HG02970 (cell line): Measurements from ENCODE around the gene GRIK4.

Source experiments
- ATAC-seq: cut with Tn5 transposase; IDR thresholded peaks from one replicate; pipeline ENCODE4 v1.9.1; 2021; ENCODE audit warnings: mild to moderate bottlenecking, moderate library complexity, moderate number of reproducible peaks; ENCODE audit not compliant: unreplicated experiment, low FRiP score

The GRIK4 gene

DNA sequence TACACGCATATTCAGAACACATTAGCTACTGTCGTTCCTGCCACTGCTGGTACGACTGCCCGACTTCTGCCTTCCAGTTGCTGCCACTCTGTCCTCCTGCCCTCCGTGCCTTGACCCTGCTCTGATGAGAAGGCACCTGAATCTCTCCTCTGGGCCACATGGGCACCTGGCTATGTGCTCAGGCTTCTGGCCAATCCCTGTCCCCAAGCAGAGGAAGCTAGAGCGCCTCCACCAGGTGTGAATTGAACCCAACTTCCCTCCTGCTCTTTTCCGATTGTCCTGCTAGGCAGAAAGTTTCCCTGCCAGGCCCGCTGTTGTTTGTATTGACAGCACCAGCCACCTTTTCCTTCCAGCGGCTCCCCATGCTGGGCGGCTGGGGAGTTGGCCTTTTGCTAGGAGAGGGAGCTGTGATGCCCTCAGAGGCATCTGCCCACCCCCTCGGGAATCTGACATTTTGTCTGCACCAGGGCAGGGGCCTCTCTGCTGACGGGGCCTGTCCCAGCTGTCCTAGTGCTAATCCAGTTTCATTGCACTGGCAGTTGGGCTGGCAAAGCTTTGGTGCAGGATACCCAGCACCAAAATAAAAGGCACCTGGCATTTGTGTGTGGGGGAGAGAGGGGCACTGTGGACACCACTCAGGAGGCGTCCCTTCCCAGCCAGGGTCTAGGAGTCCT lies 118.0 kb downstream of the GRIK4 start:
- no peak for ATAC-seq

DNA sequence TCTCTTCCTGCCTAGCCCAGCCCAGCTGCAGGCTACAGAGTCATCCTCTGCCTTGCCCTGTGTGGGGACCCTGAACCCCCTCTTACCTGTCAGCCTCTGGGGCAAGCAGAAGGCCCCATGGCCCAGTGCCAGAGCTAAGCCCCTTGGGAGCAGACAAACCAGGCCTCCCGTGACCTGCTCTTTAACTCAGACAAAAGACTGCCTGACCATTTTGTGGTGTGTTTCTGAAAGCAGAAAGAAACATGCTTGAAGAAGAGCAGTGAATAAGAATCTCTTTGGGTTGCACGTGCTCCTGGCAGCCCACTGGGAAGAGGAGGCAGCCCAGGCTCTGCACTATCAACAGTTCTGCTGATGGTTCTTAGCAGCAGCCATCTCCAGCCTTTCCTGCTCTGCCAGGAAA lies 118.6 kb downstream of the GRIK4 start:
- ATAC-seq, result no peak

DNA sequence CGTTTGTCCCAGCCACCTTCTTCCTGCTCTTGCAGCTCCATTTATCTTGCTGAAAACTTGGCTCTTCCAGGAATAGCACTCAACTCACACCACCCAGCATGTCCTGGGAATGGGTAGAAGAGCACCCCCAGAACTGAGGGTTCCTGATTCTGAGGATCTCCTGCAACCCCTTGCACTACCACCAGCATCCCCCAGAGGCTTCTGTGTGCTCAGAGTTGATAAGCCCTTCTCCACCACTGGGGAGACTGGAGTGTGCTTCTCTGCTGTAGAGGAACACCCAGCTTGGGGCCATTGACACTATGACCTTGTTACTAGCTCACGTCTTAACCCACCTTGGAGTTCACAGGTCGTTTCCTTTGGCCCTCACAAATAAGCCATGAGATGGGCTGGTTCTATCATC lies 121.0 kb downstream of the GRIK4 start:
- ATAC-seq, result no peak

DNA sequence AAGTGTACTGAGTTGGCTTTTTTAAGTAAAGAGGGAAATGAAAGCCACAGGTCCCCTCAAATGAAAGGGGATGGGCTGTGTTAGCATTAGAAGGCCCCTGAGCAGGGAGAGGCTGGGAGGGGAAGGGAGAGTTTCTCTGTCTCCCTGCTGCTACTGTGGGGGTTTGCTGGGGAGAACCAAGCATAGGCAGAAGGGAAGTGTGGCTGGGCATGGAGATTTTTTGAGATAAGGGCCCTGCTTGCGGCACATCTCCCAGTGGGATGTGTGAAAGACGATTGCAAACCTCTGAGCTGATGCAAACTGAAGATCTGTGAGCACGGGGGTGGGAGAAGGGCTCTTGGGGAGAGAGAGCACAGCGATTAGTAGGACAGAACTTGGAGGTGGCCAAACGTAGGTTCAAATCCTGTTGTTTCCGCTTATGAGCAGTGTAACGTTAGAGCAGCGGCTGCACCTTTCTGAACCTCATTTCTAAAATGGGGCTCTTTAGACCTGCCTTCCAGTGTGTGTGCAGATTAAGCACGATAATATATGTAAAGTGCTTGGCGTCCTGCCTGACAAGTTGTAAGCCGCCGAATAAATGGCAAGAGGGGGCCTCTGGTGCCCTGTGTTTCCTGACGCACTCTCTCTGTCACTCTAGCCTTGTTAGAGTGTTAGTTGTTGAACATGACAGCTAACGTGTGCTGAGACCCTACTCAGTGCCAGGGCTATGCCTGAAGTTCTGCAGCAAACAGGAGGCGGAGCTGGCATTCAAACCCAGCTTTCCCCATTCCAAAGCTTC lies 122.3 kb downstream of the GRIK4 start:
- no peak for ATAC-seq

DNA sequence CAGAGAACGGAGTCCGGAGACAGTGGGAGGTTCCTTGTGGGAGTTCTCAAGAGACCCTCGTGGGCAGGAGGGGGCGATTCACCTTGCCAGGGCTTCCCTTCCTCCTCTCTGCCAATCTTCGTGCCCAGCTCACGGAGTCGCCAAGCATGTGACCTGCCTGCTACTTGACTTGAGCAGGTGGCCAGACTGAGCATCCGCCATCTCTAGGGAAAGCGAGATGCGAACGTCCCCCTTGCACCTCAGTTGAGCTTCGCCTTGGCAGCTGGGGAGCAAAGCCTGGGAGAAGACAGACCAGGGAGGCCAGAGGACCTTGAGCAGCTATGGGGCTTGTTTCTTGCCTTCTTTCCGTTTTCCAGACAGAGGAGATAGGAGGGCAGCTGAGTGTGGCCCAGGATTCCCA lies 123.2 kb downstream of the GRIK4 start:
- ATAC-seq, result no peak

DNA sequence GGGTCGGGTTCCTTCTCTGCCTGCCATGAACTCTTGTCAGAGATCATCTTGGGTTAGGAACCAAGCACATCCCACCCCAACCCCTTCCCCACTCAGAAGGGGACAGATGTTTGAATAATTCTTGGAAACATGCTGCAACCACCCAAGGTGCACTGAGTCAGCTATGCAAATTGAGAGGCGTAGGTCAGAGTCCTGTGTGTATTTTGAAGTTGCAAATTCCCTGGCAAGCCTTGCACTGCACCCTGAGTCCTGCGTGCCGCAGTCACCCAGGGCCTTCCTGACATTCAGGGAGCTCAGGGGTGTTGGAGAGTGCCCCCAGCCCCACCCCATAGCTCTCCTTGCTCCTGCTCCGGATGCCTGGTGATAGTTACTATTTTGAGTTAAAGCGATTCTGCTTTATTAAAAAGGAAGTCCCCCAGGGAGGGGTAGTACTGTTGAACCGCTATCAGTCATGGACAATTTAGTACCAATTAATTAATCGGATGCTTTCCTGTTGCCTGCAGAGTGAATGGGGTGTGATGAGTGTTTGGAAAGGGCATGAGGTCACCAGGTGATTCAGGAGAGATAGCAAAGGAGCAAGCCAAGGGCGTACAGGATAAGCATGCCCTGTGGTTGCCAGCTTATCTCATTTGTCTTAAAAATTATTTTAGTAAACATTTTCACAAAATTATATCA lies 123.7 kb downstream of the GRIK4 start:
- ATAC-seq, result no peak

DNA sequence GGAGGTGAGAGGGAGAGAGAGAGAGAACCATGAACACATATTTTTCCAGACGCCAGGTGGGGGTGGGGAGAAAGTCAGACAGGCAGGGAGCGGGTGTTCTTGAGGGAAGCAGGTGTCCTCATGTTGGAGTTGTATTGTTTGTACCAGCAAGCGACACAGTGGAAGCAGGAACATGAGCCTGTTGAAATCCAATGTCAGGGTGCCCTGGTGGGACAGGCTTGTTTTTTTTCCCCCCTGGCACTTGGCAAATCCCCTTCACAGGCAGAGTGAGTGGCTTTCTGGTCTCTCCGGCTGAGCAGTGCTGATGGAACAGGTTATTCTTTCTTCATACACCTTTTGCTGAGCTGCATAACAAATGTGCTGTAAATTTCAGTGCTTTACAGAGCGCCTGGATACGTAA lies 125.6 kb downstream of the GRIK4 start:
- ATAC-seq, result no peak

DNA sequence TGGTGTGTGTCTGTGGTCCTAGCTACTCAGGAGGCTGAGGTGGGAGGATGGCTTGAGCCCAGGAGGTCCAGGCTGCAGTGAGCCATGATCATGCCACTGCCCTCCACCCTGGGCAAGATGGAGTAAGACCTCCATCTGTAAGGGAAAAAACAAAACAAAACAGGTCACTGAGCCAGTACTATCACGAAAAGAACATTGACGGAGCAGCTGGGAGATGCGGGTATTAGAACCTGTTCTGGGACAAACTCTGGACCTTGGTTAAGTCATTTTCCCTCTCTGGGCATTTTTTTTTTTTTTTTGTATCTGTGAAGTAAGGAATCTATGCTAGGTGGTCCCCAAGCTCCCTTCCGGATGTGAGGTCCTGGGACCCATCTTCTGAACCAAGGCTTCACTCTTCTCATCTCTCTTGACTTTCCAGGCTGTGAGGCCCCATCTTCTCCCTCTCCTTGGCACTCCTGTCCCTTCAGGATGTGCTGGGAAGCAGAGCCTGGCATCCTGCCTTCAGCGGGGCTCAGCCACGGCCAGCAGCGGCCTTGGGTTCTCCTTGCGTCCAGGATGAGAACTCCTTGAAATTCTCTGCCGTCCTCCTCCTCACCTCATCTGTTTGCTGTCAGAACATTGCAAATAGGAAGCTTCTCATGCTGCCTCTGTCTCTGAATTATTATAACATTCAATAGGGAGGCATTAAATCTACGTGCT lies 130.8 kb downstream of the GRIK4 start:
- ATAC-seq, result no peak

DNA sequence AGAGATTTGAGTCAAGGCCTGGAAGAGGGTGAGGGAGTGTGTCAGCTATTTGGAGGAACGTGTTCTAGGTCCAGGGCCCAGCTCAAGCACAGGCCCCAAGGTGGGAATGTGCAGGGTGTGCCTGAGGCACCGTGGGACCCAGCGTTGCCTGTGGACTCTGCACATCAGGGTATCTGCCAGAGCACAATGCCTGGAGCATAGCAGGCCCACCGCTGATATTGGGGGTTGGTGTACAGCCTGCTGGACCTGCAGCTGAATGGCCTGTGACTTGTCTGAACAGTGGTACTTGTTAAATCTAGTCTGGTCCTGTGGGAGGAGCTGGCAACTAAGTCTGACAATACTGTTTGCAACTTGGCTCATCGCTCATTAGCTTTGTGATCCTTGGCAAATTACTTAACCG lies 131.7 kb downstream of the GRIK4 start:
- ATAC-seq, result no peak

DNA sequence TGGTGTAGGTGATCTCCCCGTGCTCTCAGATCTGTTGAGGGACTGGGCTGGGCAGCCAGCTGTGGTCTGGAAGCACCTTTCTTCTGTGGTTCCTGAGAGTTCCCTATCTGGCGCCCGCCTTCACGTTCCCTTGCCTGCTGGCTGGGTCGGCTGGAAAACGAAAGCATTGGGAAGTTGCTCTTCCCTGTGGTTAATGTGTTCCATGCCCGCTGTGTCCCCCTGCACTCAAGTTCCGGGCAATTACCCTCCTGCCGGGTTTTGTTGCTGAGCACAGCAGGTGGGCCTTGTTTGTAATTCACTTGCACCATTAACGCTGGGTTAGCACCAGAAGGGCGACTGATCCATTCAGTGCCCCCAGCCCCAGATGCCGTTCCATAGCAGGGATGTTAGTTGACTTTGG lies 134.1 kb downstream of the GRIK4 start:
- ATAC-seq, result no peak

DNA sequence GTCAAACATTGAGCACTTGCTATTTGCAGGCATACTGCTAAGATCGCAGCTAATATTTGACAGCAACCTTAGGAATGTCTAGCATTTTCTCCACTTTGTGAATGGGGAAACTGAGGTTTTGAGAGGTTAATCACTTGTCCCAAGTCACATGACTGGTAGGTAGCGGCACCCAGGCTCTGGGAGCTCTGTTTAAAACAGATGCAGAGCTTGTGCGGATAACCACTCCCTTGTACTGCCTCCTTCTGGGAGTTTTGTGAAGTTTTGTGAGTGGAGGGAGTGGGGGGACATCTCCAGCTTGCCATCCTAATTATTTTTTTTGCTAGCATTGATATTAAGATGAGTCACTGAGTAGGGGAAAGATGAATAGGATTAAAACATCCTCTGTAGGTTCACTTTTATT lies 134.7 kb downstream of the GRIK4 start:
- no peak for ATAC-seq

DNA sequence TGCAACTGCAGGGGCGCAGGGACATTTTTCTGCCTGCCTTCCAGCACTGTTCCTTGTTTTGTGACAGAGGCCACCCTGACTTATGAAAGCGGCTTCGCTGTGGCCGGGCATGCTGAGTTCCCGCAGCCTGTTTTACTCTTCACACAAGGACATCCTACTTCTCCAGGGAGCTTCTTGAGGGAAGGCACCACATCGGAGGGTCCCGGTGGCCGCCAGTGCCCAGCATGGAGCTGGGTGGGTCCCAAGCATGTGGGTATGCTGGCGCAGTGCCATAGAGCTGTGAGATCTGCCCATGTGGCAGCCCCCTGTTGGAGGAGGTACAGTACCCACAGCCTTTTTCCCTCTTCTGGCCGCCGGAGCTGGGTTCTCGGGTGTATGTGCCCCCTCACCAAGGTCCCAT lies 136.1 kb downstream of the GRIK4 start:
- ATAC-seq, result no peak

DNA sequence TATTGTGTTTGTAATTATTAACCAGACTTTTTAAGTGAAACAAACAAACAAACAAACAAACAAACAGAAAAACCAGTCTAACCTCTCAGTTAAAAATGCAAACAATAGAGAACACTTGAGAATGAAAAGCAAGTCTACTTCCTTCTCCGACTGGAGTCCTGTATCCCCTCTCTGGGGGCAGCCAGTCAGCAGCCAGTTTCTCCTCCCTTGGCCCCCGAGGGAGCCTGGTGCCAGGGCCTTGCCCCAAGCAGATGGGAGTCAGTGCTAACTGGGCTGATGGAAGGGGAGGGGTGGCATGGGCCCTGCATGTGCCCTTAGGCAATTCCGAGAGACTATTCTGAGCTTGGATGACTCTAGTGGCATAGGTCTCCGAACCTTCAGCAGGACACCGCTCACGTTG lies 137.2 kb downstream of the GRIK4 start:
- no peak for ATAC-seq

DNA sequence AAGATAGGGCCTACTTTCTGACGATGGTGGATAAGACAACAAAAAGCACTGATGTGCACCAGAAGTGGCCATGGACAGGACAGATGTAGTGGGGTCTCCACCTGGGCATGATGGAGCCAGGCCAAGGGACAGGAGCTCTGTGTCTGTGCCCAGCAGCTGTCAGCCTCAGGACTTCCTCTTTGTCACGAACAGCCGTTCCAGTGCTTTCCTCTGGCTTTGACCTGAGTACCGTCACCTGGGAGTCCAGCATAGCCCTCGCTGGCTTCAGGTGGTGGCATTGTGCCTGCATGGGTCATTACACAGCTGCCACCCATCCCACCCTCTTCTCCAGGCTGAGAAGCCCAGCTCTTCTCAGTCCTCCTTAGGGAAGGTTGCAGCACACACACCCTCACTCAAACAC lies 137.8 kb downstream of the GRIK4 start:
- ATAC-seq, result no peak

DNA sequence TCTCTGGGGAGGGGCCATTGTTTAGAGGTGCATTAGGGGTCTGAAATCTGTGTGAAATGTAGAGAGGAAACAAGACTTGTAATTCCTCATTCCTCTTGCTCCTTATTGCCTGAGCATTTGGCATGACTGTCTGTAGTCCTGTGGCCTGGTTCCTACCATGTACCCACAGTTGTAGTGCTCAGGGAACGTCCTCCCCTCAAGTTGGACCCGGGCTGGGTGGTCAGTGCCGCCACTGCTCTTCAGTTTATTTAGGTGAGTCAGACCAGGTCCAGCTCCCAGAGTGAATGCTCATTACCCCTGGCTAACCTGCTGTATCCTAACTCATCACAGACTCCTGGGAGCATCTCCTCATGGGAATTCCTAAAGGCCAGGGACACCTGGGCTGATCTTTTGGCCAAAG lies 139.8 kb downstream of the GRIK4 start:
- ATAC-seq, result no peak

DNA sequence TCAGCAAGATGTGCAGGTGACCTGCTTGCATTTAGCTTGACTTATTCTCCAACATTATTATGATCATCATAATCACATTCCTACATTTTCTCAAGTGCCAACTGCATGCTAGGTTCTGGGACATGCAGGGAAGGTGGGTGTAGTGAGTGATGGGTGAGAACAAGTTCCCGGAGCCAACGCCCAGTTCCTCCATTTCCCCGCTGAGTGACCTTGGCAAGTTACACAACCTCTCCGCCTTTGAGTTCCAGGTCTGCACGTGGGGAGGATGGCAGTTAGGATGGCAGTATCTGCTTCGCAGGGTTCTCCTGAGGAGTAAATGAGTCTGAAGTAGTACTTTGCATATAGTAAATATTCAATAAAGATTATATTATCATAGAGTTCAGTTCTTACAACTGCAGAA lies 140.3 kb downstream of the GRIK4 start:
- no peak for ATAC-seq

DNA sequence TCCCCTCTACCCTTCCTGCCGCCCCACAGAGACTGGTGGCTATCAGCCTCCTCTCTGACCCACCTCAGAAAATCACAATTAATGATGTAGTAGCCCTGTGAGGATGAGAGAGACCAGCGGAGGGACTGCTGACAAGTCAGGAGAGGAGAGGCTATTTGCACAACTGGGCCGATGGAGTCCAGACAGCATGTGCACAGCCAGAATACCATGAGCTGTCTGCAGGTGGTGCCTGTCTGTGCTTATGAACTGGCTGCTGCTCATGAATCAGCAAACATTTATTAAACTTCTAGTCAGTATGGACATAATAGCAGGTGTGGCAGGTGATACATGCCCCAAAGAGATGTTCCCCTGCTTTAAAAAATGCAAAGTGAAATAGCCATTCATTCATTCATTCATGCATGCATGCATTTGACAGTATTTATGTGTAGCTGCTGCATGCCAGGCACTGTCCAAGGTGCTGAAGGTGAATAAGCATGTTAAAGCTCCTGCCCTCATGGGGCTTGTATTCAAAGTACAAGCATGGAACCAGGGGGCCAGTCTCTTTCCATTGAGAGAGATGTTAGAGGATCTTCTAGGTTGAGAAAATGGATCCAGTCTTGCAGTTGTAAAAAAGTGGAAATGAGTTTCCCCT lies 141.3 kb downstream of the GRIK4 start:
- ATAC-seq, result no peak

DNA sequence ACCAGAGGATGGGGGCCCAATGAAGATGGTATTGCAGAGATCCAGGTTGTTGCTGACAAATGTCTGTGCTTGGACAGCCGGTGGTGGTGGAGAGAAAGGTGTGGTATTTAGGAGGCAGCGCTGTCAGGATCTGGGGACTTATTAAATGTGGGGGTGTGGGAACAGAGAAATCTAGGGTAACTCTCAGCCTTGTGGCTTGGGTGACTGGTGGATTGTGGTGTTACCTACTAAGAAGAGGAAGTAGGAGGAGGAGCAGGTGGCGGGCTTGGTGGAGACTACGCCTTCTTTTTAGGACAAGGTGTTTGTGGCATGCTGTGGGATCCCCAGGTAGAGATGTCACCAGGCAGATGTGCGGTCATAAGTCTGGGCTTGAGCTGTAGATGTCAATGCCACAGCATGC lies 144.0 kb downstream of the GRIK4 start:
- no peak for ATAC-seq

DNA sequence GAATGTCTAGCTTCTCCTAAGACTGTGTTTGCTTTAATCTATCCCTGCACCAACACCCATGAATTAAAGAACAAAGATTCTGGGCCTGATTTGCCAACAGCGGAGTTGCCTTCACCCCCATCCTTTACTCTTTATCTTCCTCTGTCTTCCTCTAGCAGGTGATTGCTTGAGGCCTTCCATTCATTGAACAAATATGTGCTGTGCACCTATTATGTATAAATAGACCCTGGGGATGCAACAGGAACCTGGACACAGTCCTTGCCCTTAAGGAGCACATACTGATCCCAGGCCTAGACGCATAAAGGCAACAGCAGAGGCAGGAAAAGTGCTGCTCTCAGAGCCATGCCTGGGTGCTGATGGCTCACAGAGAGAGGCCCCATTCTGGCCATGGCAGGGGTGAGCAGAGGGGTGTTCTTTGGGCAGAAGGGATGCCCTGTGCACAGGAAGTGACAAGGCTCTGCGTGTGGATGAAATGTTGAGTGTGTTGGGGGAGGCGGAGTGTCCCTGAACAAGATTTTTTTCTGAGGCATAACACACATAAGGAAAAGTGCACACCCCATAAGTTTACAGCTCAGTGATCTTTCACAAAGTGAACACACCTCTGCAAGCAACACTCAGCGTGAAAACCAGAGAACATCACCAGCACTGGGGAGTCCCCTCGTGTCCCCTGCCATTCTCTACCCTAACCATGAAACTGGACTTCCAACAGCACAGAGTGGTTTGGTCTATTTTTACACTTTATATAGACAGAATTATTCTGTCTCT lies 145.9 kb downstream of the GRIK4 start:
- ATAC-seq, result no peak

DNA sequence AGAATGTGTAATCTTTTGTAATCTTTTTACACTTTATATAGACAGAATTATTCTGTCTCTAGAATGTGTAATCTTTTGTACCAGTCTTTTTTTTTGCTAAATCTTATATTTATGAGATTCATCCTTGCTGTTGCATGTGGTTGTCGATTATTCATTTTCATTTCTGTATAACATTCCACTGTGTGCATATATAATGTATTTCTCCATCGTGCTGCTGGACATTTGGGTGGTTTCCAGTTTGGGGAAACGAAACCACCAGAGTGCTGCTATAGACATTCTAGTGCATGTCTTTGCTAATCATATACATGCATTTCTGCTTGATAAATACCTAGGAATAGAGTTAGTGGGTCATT lies 146.5 kb downstream of the GRIK4 start:
- no peak for ATAC-seq
